Body of pancreas (tissue), 4 donors: ENCODE data around the gene NOTCH2. TPM values are rescaled to one million over a fixed set of nuclear protein-coding genes. Genes with fewer than 3 reads are reported as not detected.

Experiments
- ATAC-seq: fragments of 150-250 bp; one replicate; pipeline ENCODE4 v1.9.1; 2016
- DNase-seq, 4 donors: peaks; one replicate each; pipeline ENCODE4 v3.0.0-alpha.2; 2019
- H3K27ac ChIP-seq, 4 donors: fragments of 200-600 bp; sonication (generic); 1 replicate in 3 of 4; 2 replicates in 1 of 4; pipeline versions ENCODE4 v1.5.1 to v1.6.1; 2016 to 2019; ENCODE audit warnings: mild to moderate bottlenecking in 1 of 4, mixed read lengths in 1 of 4, moderate library complexity in 1 of 4
- H3K27me3 ChIP-seq, 2 donors: fragments of 200-600 bp; sonication (generic); one replicate each; pipeline ENCODE4 v1.6.0; 2016; ENCODE audit warnings: mild to moderate bottlenecking in 1 of 2
- H3K36me3 ChIP-seq, 2 donors: fragments of 200-600 bp; sonication (generic); replicated peaks in 1 of 2; 2 replicates each; pipeline ENCODE4 v1.5.1; 2016; ENCODE audit warnings: low read depth in 2 of 2; ENCODE audit not compliant: insufficient read depth in 1 of 2
- H3K4me1 ChIP-seq: fragments of 200-600 bp; sonication (generic); one replicate; pipeline ENCODE4 v1.6.0; 2016
- H3K4me3 ChIP-seq, 2 donors: fragments of 200-600 bp; sonication (generic); 1 replicate in 1 of 2; 2 replicates in 1 of 2; pipeline ENCODE4 v1.5.1; 2016 to 2019
- H3K9me3 ChIP-seq, 3 donors: fragments of 200-600 bp; sonication (generic); 1 replicate in 2 of 3; 2 replicates in 1 of 3; pipeline ENCODE4 v1.5.1; 2016
- CTCF ChIP-seq, 7 experiments: fragments of 450-650 bp in 4 of 7; fragments of 200-600 bp in 3 of 7; sonication (generic) in 3 of 7; IDR thresholded peaks; one replicate each; pipeline ENCODE4 v1.5.1; 2016 to 2019; ENCODE audit warnings: antibody characterized with exemption in 7 of 7
- POLR2A ChIP-seq, 3 donors: fragments of 450-650 bp; IDR thresholded peaks; one replicate each; pipeline ENCODE4 v1.6.1; 2016; ENCODE audit warnings: antibody characterized with exemption in 3 of 3, mild to moderate bottlenecking in 2 of 3
- WGBS, 2 donors: methylation state at CpG; one replicate each; pipeline ENCODE4 v1.1.5; 2017; 5-methylcytosine and 5-hydroxymethylcytosine counted together
- intact Hi-C: fragments of 100-400 bp; cut with DNase I; formaldehyde crosslinking; loops from one replicate; pipeline ENCODE4 v1.15.1; 2023
- total RNA-seq, 2 donors: library from RNA; depleted of rRNA; stranded (reverse); fragments of >200 nt; gene quantifications; one replicate each; pipeline ENCODE4 v1.1.0, GENCODE V29; 2016

NOTCH2 gene
- total RNA-seq, 2 donors from 2014 or later: 39.6 to 65.9 TPM

GRCh38 chr1:119918301-119918700, 151.2 kb downstream of the NOTCH2 start:
- H3K27ac ChIP-seq: no peak overlapping the region
- peaks cover 14 to 52% of the 10 kb centered on the region in 2 donors for H3K36me3 ChIP-seq
- 93 to 94% methylated on average over 7 of the region's 7 CpGs for WGBS, 2 donors
- ATAC-seq: no peak
- TF ChIP-seq POLR2A (IDR thresholded peaks at IDR 0.05) (no peak), CTCF (IDR thresholded peaks at IDR 0.05) (no peak)
- no peak overlapping the region for H3K4me3 ChIP-seq
- H3K4me1 ChIP-seq: no peaks in the 10 kb centered on the region
- intact Hi-C loops: no loop called here
- DNase-seq: no peak
- H3K27me3 ChIP-seq: no peaks in the 10 kb centered on the region
- no peaks in the 10 kb centered on the region for H3K9me3 ChIP-seq

DNA sequence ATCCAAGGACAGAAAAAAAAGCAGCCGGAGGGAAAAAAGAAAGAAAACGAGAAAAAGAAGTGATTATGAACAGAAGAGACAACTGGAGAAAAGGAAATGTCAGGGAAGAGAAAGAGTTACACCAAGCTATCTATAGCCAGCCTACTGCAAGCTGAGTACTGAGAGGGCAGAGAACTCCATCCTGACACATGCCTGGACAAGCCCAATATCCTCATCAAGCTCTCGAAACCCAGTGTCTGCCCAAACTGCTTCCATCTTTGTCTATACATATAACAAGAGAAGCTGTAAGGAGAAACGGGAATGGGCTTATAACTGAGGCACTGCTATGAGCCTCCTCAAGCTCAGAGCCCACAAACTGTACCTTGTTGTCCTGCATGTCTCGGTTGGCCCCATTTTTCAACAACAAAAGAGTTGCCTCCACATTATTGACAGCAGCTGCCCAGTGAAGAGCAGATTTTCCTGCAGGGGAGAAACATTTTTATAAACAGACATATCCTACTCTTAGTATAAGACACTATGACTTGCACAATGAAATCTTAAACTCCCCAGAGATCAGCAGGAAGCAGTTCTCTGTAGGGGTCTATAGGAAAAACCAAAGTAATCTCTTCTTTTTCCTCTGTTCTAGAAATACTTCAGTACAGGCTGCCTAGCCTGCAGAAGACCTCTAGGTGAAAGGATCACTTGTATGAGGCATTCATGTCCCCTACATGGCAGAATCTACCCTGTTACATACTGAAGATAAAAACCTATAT, 152.0 kb downstream of the NOTCH2 start:
- peaks cover 14 to 49% of the 10 kb centered on the region in 2 donors for H3K36me3 ChIP-seq
- 72 to 81% methylated on average over 5 of the region's 5 CpGs for WGBS, 2 donors
- intact Hi-C loops: no loop called here

DNA sequence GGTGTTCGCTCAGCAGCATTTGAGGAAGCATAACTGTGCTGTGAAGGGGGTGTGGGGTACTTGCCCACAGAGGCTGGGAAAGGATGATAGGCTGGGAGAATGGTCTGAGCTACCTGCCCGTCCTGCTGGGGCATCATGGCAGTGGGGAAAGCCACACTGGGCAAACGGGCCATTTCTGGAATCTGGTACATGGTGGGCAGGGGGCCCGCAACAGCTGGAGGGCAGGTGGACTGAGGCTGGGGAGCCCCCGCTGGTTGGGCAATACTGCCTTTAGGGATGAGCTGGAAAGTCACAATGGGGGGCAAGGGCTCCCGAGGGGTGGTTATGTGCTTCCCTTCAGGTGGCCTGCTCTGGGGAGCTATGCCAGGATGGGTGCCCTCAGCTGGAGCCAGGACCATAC, 153.9 kb downstream of the NOTCH2 start:
- no peak overlapping the region for H3K27ac ChIP-seq
- intact Hi-C loops: no loop called here
- WGBS, 2 donors: 95 to 100% methylated on average over 2 to 6 of the region's 6 CpGs
- H3K27me3 ChIP-seq: no peaks in the 10 kb centered on the region
- TF ChIP-seq POLR2A (IDR thresholded peaks at IDR 0.05): no peak
- no peak for TF ChIP-seq CTCF (IDR thresholded peaks at IDR 0.05)
- DNase-seq: no peak
- H3K4me1 ChIP-seq: no peaks in the 10 kb centered on the region
- peaks cover 14 to 37% of the 10 kb centered on the region in 2 donors for H3K36me3 ChIP-seq
- no peak for ATAC-seq
- H3K4me3 ChIP-seq: no peak overlapping the region
- no peaks in the 10 kb centered on the region for H3K9me3 ChIP-seq

More for the DNA sequence above, 152.0 kb downstream of the NOTCH2 start:
- Histone ChIP-seq H3K27ac (no peak overlapping the region), H3K4me3 (no peak overlapping the region), H3K4me1 (no peaks in the 10 kb centered on the region), H3K9me3 (no peaks in the 10 kb centered on the region), H3K27me3 (no peaks in the 10 kb centered on the region)
- no peak for ATAC-seq
- no peak for DNase-seq
- no peak for TF ChIP-seq POLR2A (IDR thresholded peaks at IDR 0.05)
- TF ChIP-seq CTCF (IDR thresholded peaks at IDR 0.05): no peak

DNA sequence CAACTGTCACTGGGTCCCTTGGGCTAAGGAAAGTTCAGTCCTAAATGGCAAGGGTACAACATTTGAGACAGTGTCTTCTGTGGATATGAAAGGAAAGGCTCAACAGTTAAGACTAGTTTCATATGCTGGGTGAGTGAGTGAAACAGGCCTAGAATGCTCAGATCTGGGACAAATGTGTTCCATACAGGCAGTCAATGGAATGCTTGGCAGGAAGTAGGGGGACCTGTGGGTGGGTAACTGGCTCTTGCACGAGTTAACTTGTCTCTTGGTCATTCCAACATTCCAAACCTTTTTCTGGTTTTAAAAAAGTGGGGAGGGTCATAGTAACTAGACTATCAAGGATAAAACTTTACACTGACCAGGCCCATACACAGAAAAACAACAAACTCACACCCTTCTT, 155.4 kb downstream of the NOTCH2 start:
- Histone ChIP-seq H3K4me1 (no peaks in the 10 kb centered on the region), H3K27me3 (no peaks in the 10 kb centered on the region), H3K4me3 (no peak overlapping the region), H3K9me3 (no peaks in the 10 kb centered on the region), H3K27ac (no peak overlapping the region), H3K36me3 (peaks cover 14 to 27% of the 10 kb centered on the region in 2 donors)
- no peak for ATAC-seq
- no peak for DNase-seq
- intact Hi-C loops: no loop called here
- TF ChIP-seq CTCF (IDR thresholded peaks at IDR 0.05) (no peak), POLR2A (IDR thresholded peaks at IDR 0.05) (no peak)
- 59 to 63% methylated on average over 1 of the region's 1 CpG for WGBS, 2 donors

GRCh38 chr1:119912963-119913362, 156.5 kb downstream of the NOTCH2 start:
- H3K4me3 ChIP-seq: no peak overlapping the region
- 54 to 56% methylated on average over 3 of the region's 3 CpGs for WGBS, 2 donors
- ATAC-seq (peak; percentile 47), DNase-seq (no peak)
- no peaks in the 10 kb centered on the region for H3K4me1 ChIP-seq
- H3K27me3 ChIP-seq: no peaks in the 10 kb centered on the region
- no peak for TF ChIP-seq CTCF (IDR thresholded peaks at IDR 0.05)
- no peak for TF ChIP-seq POLR2A (IDR thresholded peaks at IDR 0.05)
- peaks cover 14 to 21% of the 10 kb centered on the region in 2 donors for H3K36me3 ChIP-seq
- no peak overlapping the region for H3K27ac ChIP-seq
- intact Hi-C loops: no loop called here
- H3K9me3 ChIP-seq: no peaks in the 10 kb centered on the region
